ENCODE results near the gene CRTAC1. TPM values are rescaled to one million over a fixed set of nuclear protein-coding genes. Genes with fewer than 3 reads are reported as not detected.

The CRTAC1 gene
- total and polyA plus RNA-seq, 10 donors, result 0.17 to 0.74 (median 0.26) TPM; not detected in 5

GRCh38 chr10:98076086-98076485 is 45.7 kb upstream of the CRTAC1 start:
- no peaks in the 10 kb centered on the region for H3K9me3 ChIP-seq
- H3K4me1 ChIP-seq, result no peaks in the 10 kb centered on the region
- no peaks in the 10 kb centered on the region for H3K36me3 ChIP-seq
- TF ChIP-seq POLR2A (IDR thresholded peaks at IDR 0.05), result no peak
- intact Hi-C loops (cut with DNase I; ENCODE audit: low total_unique reads), result no loop called here
- no peak for DNase-seq
- peaks cover 0 to 41% (median 0%) of the 10 kb centered on the region in 7 donors for H3K27me3 ChIP-seq (replicated peaks in 1 of 7)
- 45 to 51% (median 49%) methylated on average over 7 of the region's 7 CpGs for WGBS, 5 donors
- no peak overlapping the region for H3K4me3 ChIP-seq
- H3K27ac ChIP-seq, result no peak overlapping the region

GRCh38 chr10:98074315-98074911 is 44.0 kb upstream of the CRTAC1 start:
- H3K36me3 ChIP-seq, result no peaks in the 10 kb centered on the region
- intact Hi-C loops (cut with DNase I; ENCODE audit: low total_unique reads), result no loop called here
- H3K4me1 ChIP-seq, result no peaks in the 10 kb centered on the region
- TF ChIP-seq POLR2AphosphoS5 (IDR thresholded peaks at IDR 0.05), result no peak
- TF ChIP-seq POLR2A (IDR thresholded peaks at IDR 0.05), result no peak
- no peak for TF ChIP-seq CTCF (IDR thresholded peaks at IDR 0.05 in 8 of 11, conservative IDR thresholded peaks at IDR 0.05 in 3 of 11)
- DNase-seq, result no peak
- peaks cover 0 to 44% (median 0%) of the 10 kb centered on the region in 7 donors for H3K27me3 ChIP-seq (replicated peaks in 1 of 7)
- no peak overlapping the region for H3K27ac ChIP-seq
- no peaks in the 10 kb centered on the region for H3K9me3 ChIP-seq
- H3K4me3 ChIP-seq, result no peak overlapping the region
- WGBS, 5 donors, result 4 to 15% (median 8%) methylated on average over 2 of the region's 2 CpGs

GRCh38 chr10:98067165-98067564 is 36.7 kb upstream of the CRTAC1 start:
- Histone ChIP-seq H3K4me3 (no peak overlapping the region), H3K36me3 (no peaks in the 10 kb centered on the region), H3K27ac (no peak overlapping the region), H3K9me3 (no peaks in the 10 kb centered on the region), H3K27me3 (replicated peaks in 1 of 7) (peaks cover 0 to 59% (median 2%) of the 10 kb centered on the region in 7 donors), H3K4me1 (no peaks in the 10 kb centered on the region)
- no peak for DNase-seq
- WGBS, 5 donors, result 79 to 91% (median 87%) methylated on average over 5 of the region's 5 CpGs
- TF ChIP-seq CTCF (IDR thresholded peaks at IDR 0.05 in 8 of 11, conservative IDR thresholded peaks at IDR 0.05 in 3 of 11), result no peak
- no peak for TF ChIP-seq POLR2A (IDR thresholded peaks at IDR 0.05)
- TF ChIP-seq POLR2AphosphoS5 (IDR thresholded peaks at IDR 0.05), result no peak
- intact Hi-C loops (cut with DNase I; ENCODE audit: low total_unique reads), result no loop called here

- Histone ChIP-seq H3K27me3 (replicated peaks in 1 of 7) (peaks cover 0 to 73% (median 0%) of the 10 kb centered on the region in 7 donors), H3K36me3 (no peaks in the 10 kb centered on the region), H3K9me3 (no peaks in the 10 kb centered on the region), H3K4me1 (no peaks in the 10 kb centered on the region), H3K4me3 (no peak overlapping the region), H3K27ac (no peak overlapping the region)
- no peak for DNase-seq
- TF ChIP-seq POLR2AphosphoS5 (IDR thresholded peaks at IDR 0.05) (no peak), CTCF (IDR thresholded peaks at IDR 0.05 in 8 of 11, conservative IDR thresholded peaks at IDR 0.05 in 3 of 11) (no peak), POLR2A (IDR thresholded peaks at IDR 0.05) (no peak)
- intact Hi-C loops (cut with DNase I; ENCODE audit: low total_unique reads), result no loop called here
Observed at GRCh38 chr10:98063740-98064027, 33.3 kb upstream of the CRTAC1 start.

GRCh38 chr10:98062424-98062823 is 32.0 kb upstream of the CRTAC1 start:
- H3K27ac ChIP-seq, result no peak overlapping the region
- 69 to 81% (median 75%) methylated on average over 6 of the region's 6 CpGs for WGBS, 5 donors
- no peak for DNase-seq
- H3K4me1 ChIP-seq, result no peaks in the 10 kb centered on the region
- intact Hi-C loops (cut with DNase I; ENCODE audit: low total_unique reads), result no loop called here
- no peaks in the 10 kb centered on the region for H3K36me3 ChIP-seq
- peaks cover 0 to 78% (median 0%) of the 10 kb centered on the region in 7 donors for H3K27me3 ChIP-seq (replicated peaks in 1 of 7)
- no peak for TF ChIP-seq POLR2A (IDR thresholded peaks at IDR 0.05)
- no peak for TF ChIP-seq CTCF (IDR thresholded peaks at IDR 0.05 in 8 of 11, conservative IDR thresholded peaks at IDR 0.05 in 3 of 11)
- no peak for TF ChIP-seq POLR2AphosphoS5 (IDR thresholded peaks at IDR 0.05)
- no peak overlapping the region for H3K4me3 ChIP-seq
- H3K9me3 ChIP-seq, result no peaks in the 10 kb centered on the region

All from spleen (tissue), 11 donors.